Gastroesophageal sphincter (tissue), 4 donors: Measurements from ENCODE around the gene SIRPD. TPM values are rescaled to one million over a fixed set of nuclear protein-coding genes. Genes with fewer than 3 reads are reported as not detected.
"Not testable (repeated sequence)": the region's sequence is repeated elsewhere in the genome, so short reads cannot be mapped to it uniquely, and the experiment has no call there.

Experiments used
- ATAC-seq: fragments of 150-250 bp; one replicate; pipeline ENCODE4 v1.9.1; 2016; ENCODE audit warnings: mild to moderate bottlenecking, moderate library complexity
- H3K27ac ChIP-seq, 4 donors: fragments of 200-600 bp; sonication (generic) in 3 of 4; 1 replicate in 3 of 4; 2 replicates in 1 of 4; pipeline ENCODE4 v1.5.1; 2016 to 2019
- H3K27me3 ChIP-seq: fragments of 200-600 bp; sonication (generic); one replicate; pipeline ENCODE4 v1.5.1; 2019
- H3K36me3 ChIP-seq, 2 donors: fragments of 200-600 bp; sonication (generic); one replicate each; pipeline ENCODE4 v1.5.1; 2019; ENCODE audit warnings: control low read depth in 1 of 2
- H3K4me1 ChIP-seq, 3 donors: fragments of 200-600 bp; sonication (generic); 1 replicate in 2 of 3; 2 replicates in 1 of 3; pipeline ENCODE4 v1.5.1; 2016 to 2019; ENCODE audit warnings: control low read depth in 2 of 3
- H3K4me3 ChIP-seq, 2 donors: fragments of 200-600 bp; sonication (generic); one replicate each; pipeline ENCODE4 v1.5.1; 2019; ENCODE audit warnings: mild to moderate bottlenecking in 1 of 2, moderate library complexity in 1 of 2
- H3K9me3 ChIP-seq, 3 donors: fragments of 200-600 bp; sonication (generic); one replicate each; pipeline ENCODE4 v1.5.1; 2017 to 2019; ENCODE audit warnings: control low read depth in 2 of 3
- CTCF ChIP-seq, 4 experiments: fragments of 200-600 bp in 2 of 4; fragments of 450-650 bp in 2 of 4; sonication (generic) in 1 of 4; IDR thresholded peaks; one replicate each; pipeline ENCODE4 v1.5.1; 2017 to 2019; ENCODE audit warnings: antibody characterized with exemption in 4 of 4, mild to moderate bottlenecking in 2 of 4, moderate library complexity in 2 of 4
- EP300 ChIP-seq: sonication (generic); formaldehyde crosslinking; IDR thresholded peaks from one replicate; pipeline ENCODE4 v1.6.1; 2017; ENCODE audit warnings: antibody characterized with exemption, mild to moderate bottlenecking
- POLR2A ChIP-seq, 2 donors: fragments of 450-650 bp; IDR thresholded peaks; one replicate each; pipeline ENCODE4 v1.6.1; 2017; ENCODE audit warnings: antibody characterized with exemption in 2 of 2, mild to moderate bottlenecking in 2 of 2, moderate library complexity in 1 of 2
- POLR2AphosphoS5 ChIP-seq: sonication (generic); formaldehyde crosslinking; IDR thresholded peaks from one replicate; pipeline ENCODE4 v1.6.1; 2017; ENCODE audit warnings: antibody characterized with exemption
- WGBS, 2 donors: methylation state at CpG; one replicate each; pipeline ENCODE4 v1.1.5; 2018; ENCODE audit warnings: low coverage in 1 of 2; 5-methylcytosine and 5-hydroxymethylcytosine counted together
- total RNA-seq, 4 donors: library from RNA; depleted of rRNA; stranded (reverse); fragments of >200 nt; gene quantifications; one replicate each; pipeline ENCODE4 v1.1.0, GENCODE V29; 2016

The SIRPD gene
- total RNA-seq, 4 donors from 2014 or later, result 0.27 TPM; not detected in 3

GRCh38 chr20:1587781-1588532 lies 30.5 kb upstream of the SIRPD start:
- no peak overlapping the region for H3K27ac ChIP-seq
- H3K27me3 ChIP-seq, result no peaks in the 10 kb centered on the region
- WGBS, 2 donors, result 83% methylated on average over 1 of the region's 3 CpGs; no CpG with 5 or more reads in 1 of the 2 donors
- no peaks in the 10 kb centered on the region for H3K4me1 ChIP-seq
- H3K9me3 ChIP-seq, result no peaks in the 10 kb centered on the region
- H3K4me3 ChIP-seq, result no peak overlapping the region
- TF ChIP-seq POLR2A (IDR thresholded peaks at IDR 0.05) (no peak), EP300 (no peak), POLR2AphosphoS5 (no peak), CTCF (IDR thresholded peaks at IDR 0.05) (no peak)
- no peak for ATAC-seq
- H3K36me3 ChIP-seq, result no peaks in the 10 kb centered on the region

DNA sequence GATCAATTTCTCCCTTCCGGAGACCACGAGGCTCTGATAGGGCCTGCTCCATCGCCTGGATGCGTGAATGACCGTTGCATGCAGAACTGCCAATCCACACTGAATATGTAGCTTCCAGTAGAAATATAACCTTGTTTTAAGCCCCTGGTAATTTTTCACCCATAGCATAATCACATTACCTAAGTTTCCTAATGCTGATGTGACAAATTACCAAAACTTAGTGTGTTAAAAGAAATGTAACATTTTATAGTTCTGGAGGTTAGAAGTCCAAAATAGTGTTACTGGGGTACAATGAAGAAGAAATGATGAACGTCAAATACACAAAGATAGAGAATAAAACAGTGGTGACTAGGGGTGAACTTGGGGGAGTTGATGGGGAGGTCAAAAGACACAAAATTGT lies 22.0 kb upstream of the SIRPD start:
- Histone ChIP-seq H3K4me1 (no peaks in the 10 kb centered on the region), H3K36me3 (no peaks in the 10 kb centered on the region), H3K4me3 (no peak overlapping the region), H3K27me3 (no peaks in the 10 kb centered on the region), H3K27ac (no peak overlapping the region), H3K9me3 (no peaks in the 10 kb centered on the region)
- TF ChIP-seq POLR2AphosphoS5 (no peak), POLR2A (IDR thresholded peaks at IDR 0.05) (no peak), EP300 (no peak), CTCF (IDR thresholded peaks at IDR 0.05) (no peak)
- no peak for ATAC-seq
- WGBS, 2 donors, result 51 to 89% methylated on average over 2 to 4 of the region's 6 CpGs

DNA sequence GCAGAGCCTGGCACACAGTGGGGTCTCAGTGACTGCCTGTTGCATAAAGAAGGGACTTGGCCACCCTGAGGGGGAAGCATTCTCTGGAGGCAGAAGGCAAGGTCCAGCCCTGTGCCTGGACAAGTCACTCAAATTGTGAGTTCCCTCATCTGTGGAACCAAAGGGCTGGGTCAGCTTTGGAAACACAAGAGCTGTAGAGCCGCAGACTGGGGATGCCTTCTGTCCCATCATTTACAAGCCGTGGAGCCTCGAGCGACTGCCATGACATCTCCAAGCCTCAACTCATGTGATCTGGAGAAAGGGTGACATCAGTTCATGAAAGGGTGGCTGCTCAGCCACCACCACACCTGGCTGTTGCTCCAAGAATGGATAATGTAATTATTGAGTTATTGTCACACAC lies 20.4 kb upstream of the SIRPD start:
- 48% methylated on average over 3 of the region's 4 CpGs; no CpG with 5 or more reads in 1 of the 2 donors for WGBS, 2 donors
- Histone ChIP-seq H3K36me3 (no peaks in the 10 kb centered on the region), H3K9me3 (no peaks in the 10 kb centered on the region), H3K27me3 (no peaks in the 10 kb centered on the region), H3K4me3 (no peak overlapping the region), H3K27ac (no peak overlapping the region), H3K4me1 (no peaks in the 10 kb centered on the region)
- TF ChIP-seq POLR2A (IDR thresholded peaks at IDR 0.05) (no peak), CTCF (IDR thresholded peaks at IDR 0.05) (no peak), POLR2AphosphoS5 (no peak), EP300 (no peak)
- no peak for ATAC-seq

- not testable (repeated sequence) for H3K9me3 ChIP-seq, H3K4me3 ChIP-seq, H3K27me3 ChIP-seq, H3K27ac ChIP-seq, ATAC-seq, H3K4me1 ChIP-seq, H3K36me3 ChIP-seq
- 83% methylated on average over 1 of the region's 2 CpGs; no CpG with 5 or more reads in 1 of the 2 donors for WGBS, 2 donors
Measured at GRCh38 chr20:1577313-1577712, 19.8 kb upstream of the SIRPD start.

GRCh38 chr20:1576641-1577040 lies 19.1 kb upstream of the SIRPD start:
- ATAC-seq, result no peak
- TF ChIP-seq POLR2AphosphoS5 (no peak), POLR2A (IDR thresholded peaks at IDR 0.05) (no peak), CTCF (IDR thresholded peaks at IDR 0.05) (no peak), EP300 (no peak)

GRCh38 chr20:1576003-1576402 lies 18.5 kb upstream of the SIRPD start:
- not testable (repeated sequence) for H3K9me3 ChIP-seq, ATAC-seq, H3K27ac ChIP-seq, H3K4me1 ChIP-seq, H3K27me3 ChIP-seq, H3K4me3 ChIP-seq, H3K36me3 ChIP-seq
- no CpG with 5 or more reads among the region's 1 CpG for WGBS, 2 donors

More at GRCh38 chr20:1576641-1577040, 19.1 kb upstream of the SIRPD start:
- no peaks in the 10 kb centered on the region for H3K27me3 ChIP-seq
- no peaks in the 10 kb centered on the region for H3K36me3 ChIP-seq
- H3K27ac ChIP-seq, result no peak overlapping the region
- no peaks in the 10 kb centered on the region for H3K4me1 ChIP-seq
- H3K9me3 ChIP-seq, result no peaks in the 10 kb centered on the region
- H3K4me3 ChIP-seq, result no peak overlapping the region
- WGBS, 2 donors, result no CpG with 5 or more reads among the region's 3 CpGs

- 83% methylated on average over 1 to 2 of the region's 8 CpGs for WGBS, 2 donors
- not testable (repeated sequence) for H3K36me3 ChIP-seq, ATAC-seq, H3K27me3 ChIP-seq, H3K4me1 ChIP-seq, H3K9me3 ChIP-seq, H3K4me3 ChIP-seq, H3K27ac ChIP-seq
Measured at GRCh38 chr20:1571583-1571982, 14.1 kb upstream of the SIRPD start.
